ENCODE results near the gene RGPD4. TPM values are rescaled to one million over a fixed set of nuclear protein-coding genes. Genes with fewer than 3 reads are reported as not detected.

RGPD4 gene
- total and polyA plus RNA-seq, 10 of the 15 experiments (the other 5 are each of a cell fraction or from before 2014, with no cell fraction given): 0.05 TPM; not detected in 9

- H3K9me3 ChIP-seq (replicated peaks; ENCODE audit: control insufficient read depth, insufficient read depth, low read length): no peaks in the 10 kb centered on the region
- SMC1A ChIA-PET (ENCODE audit: uncharacterized antibody, unreplicated experiment): no interaction called here
- H3K27ac ChIP-seq (ENCODE audit: control insufficient read depth, insufficient read depth): no peak overlapping the region
- no peak for DNase-seq (ENCODE audit: low read depth, low spot score)
- CTCF ChIA-PET: no interaction called here
- intact Hi-C loops (cut with micrococcal nuclease; ENCODE audit: unreplicated experiment) (no loop called here), in situ Hi-C loops (cut with MboI) (no loop called here)
- RAD21 ChIA-PET (ENCODE audit: unreplicated experiment): no interaction called here
- POLR2A ChIA-PET: no interaction called here
- TF ChIP-seq YBX1 (IDR thresholded peaks at IDR 0.05) (no peak), PKNOX1 (IDR thresholded peaks at IDR 0.05) (no peak), USF1 (IDR thresholded peaks at IDR 0.05; ENCODE audit: borderline replicate concordance, extremely low read length, insufficient read depth, low read depth, low read length) (no peak), E2F4 (IDR thresholded peaks at IDR 0.05; ENCODE audit: low read depth, low read length) (no peak), ZBTB33 (IDR thresholded peaks at IDR 0.05) (no peak), CHD1 (IDR thresholded peaks at IDR 0.05; ENCODE audit: low read depth, low read length) (no peak), ZBTB40 (IDR thresholded peaks at IDR 0.05; ENCODE audit: borderline replicate concordance) (no peak), NBN (IDR thresholded peaks at IDR 0.05) (no peak), IRF3 (IDR thresholded peaks at IDR 0.05) (no peak), NFXL1 (IDR thresholded peaks at IDR 0.05; ENCODE audit: borderline replicate concordance) (no peak), MAX (IDR thresholded peaks at IDR 0.05; ENCODE audit: low read depth, low read length) (no peak), EGR1 (IDR thresholded peaks at IDR 0.05; ENCODE audit: borderline replicate concordance in 1 of 2, low read depth in 2 of 2, low read length in 2 of 2) (no peak)
- H3K79me2 ChIP-seq (ENCODE audit: control insufficient read depth, insufficient read depth, low read length): no peaks in the 10 kb centered on the region
- no peaks in the 10 kb centered on the region for H3K27me3 ChIP-seq (replicated peaks in 1 of 2; ENCODE audit: control insufficient read depth in 2 of 2, insufficient read depth in 2 of 2, low read length in 1 of 2)
- no peaks in the 10 kb centered on the region for H3K36me3 ChIP-seq (ENCODE audit: control insufficient read depth in 2 of 2, insufficient read depth in 2 of 2, low read length in 1 of 2)
- no peak for ATAC-seq
- no TSS peak for BruUV-seq (replicated peaks)
- WGBS (ENCODE audit: insufficient coverage, insufficient replicate concordance, low lambda C conversion rate, missing lambda C conversion rate): 0% methylated on average over 1 of the region's 1 CpG
- no peaks in the 10 kb centered on the region for H3K4me1 ChIP-seq (ENCODE audit: control insufficient read depth, insufficient read depth, low read length)
- no peak for FAIRE-seq
- H3K4me2 ChIP-seq (ENCODE audit: control insufficient read depth, insufficient read depth): no peak overlapping the region
- no peak overlapping the region for H2AFZ ChIP-seq (ENCODE audit: control insufficient read depth, low read depth, low read length)
- no peak overlapping the region for H3K9ac ChIP-seq (ENCODE audit: control insufficient read depth, insufficient read depth, low read length)
- no peaks in the 10 kb centered on the region for H4K20me1 ChIP-seq (ENCODE audit: control insufficient read depth, insufficient read depth)
- no peak overlapping the region for H3K4me3 ChIP-seq
These were observed 16.0 kb upstream of the RGPD4 start for GRCh38 chr2:107810734-107811133.

Data from GM12878 (cell line).